ENCODE results near the gene ALG12.

ALG12 gene

DNA sequence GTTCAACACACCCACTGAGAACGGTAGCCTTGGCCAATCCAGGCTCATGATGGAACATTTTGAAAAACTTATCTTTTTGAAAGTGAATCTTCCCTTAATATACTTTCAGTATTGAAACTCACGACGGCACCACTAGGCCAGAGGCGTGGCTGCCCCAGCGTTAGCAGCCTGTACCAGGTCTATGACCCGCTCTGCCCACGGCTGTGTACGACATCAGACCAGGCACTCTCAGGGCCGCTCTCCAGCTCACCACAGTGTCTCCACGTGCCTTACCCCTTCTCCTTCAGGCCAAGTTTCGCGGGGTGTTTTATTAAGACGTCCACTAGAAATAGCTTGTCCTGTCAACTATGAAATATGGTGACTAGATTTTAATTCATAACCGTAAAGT lies 31.2 kb downstream of the ALG12 start:
- DNase-seq (ENCODE audit: low read depth) = no peak

DNA sequence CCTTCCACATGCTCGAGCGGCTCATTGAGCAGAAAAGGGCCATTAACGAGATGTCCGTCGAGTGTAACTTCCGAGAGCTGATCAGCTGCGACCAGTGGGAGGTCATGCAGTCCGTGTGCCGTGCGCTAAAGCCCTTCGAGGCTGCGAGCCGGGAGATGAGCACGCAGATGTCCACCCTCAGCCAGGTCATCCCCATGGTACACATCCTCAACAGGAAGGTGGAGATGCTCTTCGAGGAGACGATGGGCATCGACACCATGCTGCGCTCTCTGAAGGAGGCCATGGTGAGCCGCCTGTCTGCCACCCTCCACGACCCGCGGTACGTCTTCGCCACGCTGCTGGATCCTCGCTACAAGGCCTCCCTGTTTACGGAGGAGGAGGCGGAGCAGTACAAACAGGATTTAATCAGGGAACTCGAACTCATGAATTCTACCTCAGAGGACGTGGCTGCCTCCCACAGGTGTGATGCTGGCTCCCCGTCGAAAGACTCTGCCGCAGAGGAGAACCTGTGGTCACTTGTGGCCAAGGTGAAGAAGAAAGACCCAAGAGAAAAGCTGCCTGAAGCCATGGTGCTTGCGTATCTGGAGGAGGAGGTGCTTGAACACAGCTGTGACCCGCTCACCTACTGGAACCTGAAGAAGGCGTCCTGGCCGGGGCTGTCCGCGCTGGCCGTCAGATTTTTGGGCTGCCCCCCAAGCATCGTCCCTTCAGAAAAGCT lies 31.7 kb downstream of the ALG12 start:
- no peak for DNase-seq (ENCODE audit: low read depth)

DNA sequence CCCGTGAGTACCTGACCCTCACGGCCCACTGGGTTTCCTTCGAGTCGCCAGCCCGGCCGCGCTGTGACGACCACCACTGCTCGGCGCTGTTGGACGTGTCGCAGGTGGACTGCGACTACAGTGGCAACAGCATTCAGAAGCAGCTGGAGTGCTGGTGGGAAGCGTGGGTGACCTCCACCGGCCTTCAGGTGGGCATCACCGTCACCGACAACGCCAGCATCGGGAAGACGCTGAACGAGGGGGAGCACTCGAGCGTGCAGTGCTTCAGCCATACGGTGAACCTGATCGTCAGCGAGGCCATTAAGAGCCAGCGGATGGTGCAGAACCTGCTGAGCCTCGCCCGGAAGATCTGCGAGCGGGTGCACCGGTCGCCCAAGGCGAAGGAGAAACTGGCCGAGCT lies 32.4 kb downstream of the ALG12 start:
- DNase-seq (ENCODE audit: low read depth) = no peak

DNA sequence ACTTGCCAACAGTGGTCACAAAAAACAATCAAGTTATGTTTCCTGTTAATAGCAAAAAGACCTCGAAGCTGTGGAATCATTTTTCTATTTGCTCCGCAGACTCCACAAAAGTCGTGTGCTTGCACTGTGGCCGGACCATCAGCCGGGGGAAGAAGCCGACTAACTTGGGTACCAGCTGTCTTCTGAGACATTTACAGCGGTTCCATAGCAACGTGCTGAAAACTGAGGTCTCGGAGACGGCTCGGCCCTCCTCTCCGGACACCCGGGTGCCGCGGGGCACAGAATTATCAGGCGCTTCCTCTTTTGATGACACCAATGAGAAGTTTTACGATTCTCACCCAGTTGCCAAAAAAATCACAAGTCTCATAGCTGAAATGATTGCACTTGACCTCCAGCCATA lies 33.0 kb downstream of the ALG12 start:
- no peak for DNase-seq (ENCODE audit: low read depth)

DNA sequence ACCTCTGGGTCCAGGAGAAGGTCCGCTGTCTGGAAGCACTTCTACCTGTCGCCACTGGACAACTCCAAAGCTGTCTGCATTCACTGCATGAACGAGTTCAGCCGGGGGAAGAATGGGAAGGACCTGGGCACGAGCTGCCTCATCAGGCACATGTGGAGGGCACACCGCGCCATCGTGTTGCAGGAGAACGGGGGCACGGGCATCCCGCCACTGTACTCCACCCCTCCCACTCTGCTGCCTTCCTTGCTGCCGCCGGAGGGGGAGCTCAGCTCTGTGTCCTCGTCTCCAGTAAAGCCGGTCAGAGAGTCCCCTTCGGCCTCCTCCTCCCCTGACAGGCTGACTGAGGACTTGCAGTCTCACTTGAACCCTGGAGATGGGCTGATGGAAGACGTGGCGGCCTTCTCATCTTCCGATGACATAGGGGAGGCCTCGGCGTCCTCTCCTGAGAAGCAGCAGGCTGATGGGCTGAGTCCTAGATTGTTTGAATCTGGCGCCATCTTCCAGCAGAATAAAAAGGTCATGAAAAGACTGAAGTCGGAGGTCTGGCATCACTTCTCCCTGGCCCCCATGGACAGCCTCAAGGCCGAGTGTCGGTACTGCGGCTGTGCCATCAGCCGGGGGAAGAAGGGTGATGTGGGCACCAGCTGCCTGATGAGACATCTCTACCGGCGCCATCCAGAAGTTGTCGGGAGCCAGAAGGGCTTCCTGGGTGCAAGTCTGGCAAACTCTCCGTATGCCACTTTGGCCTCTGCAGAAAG lies 33.6 kb downstream of the ALG12 start:
- no peak for DNase-seq (ENCODE audit: low read depth)

DNA sequence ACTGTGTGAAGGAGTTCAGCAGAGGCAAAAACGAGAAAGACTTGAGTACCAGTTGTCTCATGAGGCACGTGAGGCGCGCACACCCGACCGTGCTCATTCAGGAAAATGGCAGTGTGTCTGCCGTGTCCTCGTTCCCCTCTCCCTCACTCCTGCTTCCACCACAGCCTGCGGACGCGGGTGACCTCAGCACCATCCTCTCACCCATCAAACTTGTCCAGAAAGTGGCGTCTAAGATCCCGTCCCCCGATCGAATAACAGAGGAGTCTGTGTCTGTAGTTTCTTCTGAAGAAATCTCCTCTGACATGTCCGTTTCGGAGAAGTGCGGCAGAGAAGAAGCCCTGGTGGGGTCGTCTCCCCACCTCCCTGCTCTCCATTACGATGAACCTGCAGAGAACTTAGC lies 34.2 kb downstream of the ALG12 start:
- DNase-seq (ENCODE audit: low read depth) = no peak

DNA sequence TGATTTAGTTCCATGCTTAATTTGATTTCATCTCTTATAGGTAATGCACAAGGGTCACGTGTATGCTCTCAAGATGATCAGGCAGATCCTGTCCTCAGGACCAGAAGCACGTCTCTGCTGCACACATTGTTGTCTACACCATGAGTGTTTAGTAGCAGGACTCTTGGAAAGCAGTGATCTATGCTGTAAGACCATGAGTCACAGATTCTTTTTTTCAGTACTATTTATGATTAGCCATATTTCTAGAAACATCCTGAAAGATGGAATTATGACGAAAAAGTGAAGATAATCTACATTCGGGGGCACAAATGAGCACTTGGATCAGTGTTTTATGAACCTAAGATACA lies 35.0 kb downstream of the ALG12 start:
- DNase-seq (ENCODE audit: low read depth) = no peak

DNA sequence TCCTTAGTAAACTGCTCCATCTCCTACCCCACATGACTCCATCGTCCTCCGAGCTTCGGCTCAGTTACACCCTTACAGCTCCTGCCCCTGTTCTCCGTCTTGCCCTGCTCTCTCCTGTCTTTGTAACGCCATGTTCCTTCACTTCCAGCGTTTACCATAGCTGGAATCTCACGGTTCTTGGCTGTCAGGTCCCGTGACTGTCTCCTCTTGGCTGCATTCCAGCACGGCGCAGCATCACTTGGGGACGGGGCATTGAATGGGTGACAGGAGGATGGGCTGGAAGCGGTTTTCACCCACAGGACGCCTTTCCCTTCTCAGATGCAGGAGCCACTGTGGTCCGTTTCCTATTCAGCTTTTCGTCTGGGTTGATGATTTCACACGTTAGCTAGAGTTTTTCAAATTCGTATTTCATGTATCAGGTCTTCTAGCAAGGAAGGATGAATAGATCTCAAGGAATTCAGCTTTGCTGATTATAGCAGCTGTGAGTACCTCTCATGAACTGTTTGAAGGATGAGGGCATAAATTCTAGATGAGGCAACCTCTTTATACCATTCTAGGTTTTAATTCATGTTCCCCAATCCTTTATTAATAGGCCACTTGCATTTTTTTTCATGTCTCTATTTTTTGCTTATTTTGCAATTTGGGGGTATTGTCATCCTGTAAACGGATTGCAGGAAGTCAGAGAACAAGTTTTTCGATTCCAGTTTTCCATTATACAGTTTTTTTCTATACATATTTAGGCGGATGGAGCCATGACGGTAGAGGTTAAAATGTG lies 35.5 kb downstream of the ALG12 start:
- DNase-seq (ENCODE audit: low read depth) = no peak

DNA sequence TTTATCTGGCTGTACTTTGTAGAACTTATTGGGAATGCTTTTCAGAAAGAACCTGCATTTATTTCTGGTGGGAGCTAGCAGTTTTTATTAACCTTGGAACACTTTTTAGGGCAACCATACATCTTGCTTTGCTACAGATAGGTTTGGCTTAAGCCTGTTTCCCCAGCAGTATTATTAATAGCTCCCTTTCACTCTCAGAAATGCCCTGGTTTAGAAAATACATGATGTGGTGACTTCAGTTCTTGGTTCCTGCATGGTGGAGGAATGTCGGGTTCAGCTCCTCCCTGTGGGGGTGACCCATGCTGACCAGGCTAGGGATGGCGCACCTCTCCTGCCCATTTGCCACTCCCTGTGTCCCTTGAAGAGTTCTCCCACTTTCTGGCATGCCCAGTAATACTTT lies 36.4 kb downstream of the ALG12 start:
- DNase-seq (ENCODE audit: low read depth) = no peak

DNA sequence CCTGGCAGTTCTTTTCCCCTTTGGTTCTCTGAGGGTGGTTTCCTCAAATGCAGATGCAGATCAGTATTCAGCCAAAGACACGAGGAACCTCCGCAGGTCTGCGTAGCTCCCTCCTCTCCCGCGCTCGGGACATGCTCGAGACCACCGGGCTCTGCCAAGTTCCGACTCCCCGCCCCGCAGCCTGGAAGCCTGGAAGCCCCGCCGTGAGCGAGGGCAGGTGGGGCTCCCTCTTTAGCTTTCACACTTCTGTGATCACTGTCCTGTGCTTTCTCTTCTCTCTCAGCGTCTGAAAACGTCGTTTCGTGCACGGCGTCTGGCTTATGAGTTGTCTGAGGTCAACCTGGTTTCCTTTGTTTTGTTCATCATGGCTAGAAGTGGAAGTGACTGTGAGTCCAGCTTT lies 38.0 kb downstream of the ALG12 start:
- no peak for DNase-seq (ENCODE audit: low read depth)

DNA sequence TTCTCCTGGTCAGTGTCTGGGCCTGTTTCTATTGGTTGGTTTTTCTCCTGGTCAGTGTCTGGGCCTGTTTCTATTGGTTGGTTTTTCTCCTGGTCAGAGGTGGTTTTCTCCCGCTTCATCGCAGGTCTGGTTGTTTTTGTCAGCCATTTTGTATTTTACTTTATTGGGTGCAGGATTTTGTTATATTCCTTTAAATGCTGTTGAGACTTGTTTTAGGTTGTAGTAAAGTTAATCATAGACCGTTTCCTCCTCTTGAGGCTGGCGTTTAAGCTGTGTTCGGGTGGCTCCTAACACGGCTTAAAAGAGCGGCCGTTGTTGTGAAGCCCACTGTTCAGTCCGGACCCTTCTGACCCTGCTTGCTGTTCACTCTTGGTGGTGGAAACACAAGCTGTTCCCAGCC lies 38.4 kb downstream of the ALG12 start:
- DNase-seq (ENCODE audit: low read depth) = no peak

DNA sequence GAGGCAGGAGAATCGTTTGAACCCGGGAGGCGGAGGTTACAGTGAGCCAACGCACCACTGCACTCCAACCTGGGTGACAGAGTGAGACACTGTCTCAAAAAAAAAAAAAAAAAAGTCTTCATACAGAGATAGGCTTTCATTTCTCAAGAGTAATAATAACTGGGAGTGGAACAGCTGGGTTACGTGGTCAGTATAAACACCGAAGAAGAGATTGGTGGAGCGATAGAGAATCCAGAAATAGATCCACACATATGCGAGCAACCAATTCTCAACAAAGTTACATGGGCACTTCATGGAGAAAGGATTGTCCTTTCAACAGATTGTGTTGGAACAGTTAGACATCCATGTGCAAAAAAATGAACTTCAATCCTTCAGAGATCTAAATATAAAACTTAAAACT lies 40.0 kb downstream of the ALG12 start:
- DNase-seq (ENCODE audit: low read depth) = no peak

DNA sequence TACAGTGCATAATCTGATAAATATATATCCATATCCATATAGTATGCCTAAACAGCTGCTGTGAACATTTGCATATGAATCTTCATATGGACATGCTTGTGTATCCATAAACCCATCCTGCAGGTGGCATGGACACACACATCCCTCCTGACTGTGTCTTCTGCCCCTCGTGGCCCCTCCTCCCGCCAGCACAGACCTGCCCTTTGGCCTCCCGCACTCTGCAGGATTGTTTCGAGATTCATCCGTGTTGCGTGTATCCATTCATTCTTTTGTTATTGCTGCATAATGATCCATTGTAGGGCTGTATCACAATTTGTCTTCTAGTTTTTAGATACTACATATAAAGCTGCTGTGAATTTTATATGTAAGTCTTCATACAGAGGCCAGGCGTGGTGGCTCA lies 40.6 kb downstream of the ALG12 start:
- no peak for DNase-seq (ENCODE audit: low read depth)

DNA sequence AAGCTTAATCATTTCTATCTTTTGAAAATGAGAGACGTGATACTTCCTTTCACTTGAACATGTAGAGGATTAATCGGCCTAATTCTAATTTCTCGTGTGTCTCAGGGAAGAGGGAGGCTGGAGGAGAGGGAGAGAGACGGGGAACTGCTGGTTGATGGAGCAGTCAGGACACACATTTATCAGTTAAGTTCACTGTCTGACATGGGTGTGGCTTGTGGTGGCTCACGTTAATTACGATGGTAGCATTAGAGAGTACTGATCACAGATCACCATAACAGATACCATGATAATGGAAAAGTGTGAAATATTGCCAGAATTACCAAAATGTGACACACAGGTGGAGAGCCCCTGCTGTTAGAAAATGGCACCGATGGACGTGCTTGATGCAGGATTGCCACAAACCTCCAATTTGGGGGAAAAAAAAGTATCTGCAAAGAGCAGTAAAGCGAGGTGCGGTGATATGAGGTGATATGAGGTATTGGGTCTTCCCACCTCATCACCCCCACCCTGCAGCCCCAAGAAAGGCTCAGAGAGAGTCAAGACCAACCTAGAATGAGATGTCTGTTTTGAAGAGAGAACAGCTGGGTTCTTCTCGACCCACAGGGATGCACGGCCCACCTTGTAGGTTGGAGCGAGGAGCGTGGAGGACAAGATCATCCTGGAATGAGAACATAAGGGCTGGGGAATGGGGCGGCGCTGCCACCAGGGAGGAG lies 44.9 kb downstream of the ALG12 start:
- DNase-seq (ENCODE audit: low read depth) = no peak

DNA sequence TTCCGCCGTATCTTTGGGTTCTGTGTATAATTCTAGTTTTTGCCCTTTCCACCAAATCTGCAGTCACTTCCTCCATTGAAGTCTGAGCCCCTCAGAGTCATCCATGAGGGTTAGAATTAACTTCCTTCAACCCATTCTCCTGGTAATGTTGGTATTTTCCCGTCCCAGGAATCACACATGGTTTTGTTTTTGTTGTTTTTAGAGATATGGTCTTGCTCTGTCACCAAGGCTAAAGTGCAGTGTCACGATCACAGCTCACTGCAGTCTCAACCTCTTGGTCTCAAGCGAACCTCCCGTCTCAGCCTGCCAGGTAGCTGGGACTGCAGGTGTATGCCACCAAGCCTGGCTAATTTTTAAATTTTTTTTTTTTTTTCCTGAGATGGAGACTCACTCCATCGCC lies 45.9 kb downstream of the ALG12 start:
- no peak for DNase-seq (ENCODE audit: low read depth)

DNA sequence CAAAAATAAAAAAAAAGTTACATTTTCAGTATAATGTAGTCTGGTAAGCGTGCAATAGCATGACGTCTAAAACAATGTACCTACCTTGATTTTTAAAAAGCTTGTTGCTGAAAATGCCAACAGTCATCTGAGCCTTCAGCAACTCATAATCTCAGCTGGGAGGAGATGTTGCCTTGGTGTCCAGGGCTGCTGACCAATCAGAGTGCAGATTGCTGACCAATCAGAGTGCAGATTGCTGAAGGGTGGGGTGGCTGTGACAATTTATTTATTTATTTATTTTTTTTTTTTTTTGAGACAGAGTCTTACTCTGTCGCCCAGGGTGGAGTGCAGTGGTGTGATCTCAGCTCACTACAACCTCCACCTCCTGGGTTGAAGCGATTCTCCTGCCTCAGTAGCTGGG lies 46.8 kb downstream of the ALG12 start:
- DNase-seq (ENCODE audit: low read depth) = no peak

DNA sequence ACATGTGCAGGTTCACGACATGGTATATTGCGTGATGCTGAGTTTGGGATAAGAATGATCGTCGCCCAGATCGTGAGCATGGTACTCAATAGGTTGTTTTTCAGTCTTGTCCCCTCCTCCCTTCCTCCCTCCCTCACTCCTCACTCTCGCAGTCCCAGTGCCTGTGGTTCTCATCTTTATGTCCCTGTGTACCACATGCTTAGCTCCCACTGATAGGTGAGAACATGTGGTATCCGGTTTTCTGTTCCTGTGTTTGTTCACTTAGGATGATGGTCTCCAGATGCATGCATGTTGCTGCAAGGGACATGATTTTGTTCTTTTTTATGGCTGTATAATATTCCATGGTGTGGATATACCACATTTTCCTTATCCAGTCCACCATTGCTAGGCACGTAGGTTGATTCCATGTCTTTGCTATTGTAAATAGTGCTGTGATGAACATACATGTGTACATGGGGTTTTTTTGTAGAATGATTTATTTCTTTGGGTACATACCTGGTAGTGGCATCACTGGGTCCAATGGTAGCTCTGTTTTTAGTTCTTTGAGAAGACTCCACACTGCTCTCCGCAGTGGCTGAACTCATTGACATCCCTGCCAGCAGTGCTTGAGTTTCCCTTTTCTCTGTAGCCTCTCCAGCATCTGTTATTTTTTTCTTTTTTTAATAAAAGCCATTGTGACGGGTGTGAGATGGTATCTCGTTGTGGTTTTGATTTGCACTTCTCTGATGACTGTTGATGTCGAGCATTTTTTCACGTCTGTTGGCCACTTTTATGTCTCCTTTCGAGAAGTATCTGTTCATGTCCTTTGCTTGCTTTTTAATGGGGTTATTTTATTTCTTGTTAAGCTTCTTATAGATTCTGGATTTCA lies 48.2 kb downstream of the ALG12 start:
- DNase-seq (ENCODE audit: low read depth) = no peak

DNA sequence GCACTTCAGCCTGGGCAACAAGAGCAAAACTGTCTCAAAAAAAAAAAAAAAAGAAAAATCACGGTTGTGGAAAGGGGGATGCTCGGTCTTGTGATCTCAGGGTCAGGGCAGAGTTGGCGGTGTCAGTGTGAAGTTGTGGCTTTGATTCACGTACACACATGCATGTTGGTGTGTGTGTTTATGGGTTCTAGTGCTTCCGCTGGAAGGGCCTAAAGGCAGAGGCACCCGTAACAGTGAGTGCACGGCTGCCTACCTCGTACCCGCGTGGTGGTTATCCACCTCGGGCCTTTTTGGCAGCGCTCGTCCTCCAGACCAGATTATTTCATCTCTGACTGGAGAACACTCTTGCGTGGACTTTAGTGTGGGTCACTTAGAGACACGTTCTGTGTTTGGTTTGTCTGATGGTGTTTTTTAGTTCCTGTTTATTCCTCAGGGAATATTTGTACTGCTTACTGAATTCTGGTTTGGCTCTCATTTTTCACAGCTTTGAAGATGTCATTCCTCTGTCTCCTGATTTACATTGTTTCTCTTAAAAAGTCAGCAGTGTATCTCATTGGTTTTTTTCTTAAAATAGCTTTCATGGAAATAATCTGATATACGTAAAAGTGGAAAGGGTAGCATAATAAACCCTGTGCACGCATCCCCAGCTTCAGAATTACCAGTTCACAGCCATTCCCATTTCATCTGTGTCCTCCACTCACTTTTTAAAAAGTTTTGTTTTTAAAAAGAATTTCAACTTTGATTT lies 49.0 kb downstream of the ALG12 start:
- no peak for DNase-seq (ENCODE audit: low read depth)

DNA sequence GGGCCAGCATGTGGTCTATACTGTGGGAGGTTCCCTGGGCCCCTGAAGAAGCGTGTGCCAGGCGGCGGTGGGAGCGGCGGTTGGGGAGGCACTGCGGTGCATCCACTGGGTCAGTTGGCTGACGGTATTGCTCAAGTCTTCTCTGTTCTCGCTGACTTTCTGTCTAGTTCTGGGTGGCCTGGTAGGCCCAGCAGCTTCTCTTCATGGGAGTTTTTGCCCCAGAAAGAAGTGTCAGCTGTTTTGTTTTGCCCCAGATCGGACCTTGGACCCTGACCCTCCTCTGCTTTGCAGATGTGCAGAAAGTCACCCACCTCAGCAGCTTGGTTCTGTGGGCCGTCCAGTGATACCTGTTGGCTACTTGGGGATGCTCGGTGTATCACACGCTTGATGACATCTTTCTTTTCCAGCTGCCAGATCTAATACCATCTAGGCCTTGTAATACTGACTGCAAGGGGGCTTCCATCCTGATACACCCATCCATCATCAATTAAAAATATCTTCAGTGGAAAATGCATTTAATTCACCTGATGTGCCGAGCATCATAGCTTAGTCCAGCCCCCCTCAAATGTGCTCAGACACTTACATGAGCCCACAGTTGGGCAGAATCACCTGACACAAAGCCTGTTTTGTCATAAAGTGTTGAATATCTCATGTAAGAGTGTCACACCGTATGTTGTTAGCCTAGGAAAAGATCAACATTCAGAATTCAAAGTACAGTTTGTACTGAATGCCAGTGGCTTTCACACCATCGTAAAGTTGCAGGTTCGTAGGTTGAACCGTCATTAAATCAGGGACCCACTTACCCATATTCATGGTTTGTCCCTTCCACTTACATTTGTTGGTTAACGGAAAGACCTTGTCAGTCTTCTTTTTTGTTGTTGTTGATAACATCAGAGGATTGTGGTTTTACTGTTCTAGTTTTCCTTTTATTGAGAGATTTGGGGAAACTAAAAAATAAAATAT lies 50.7 kb downstream of the ALG12 start:
- no peak for DNase-seq (ENCODE audit: low read depth)

DNA sequence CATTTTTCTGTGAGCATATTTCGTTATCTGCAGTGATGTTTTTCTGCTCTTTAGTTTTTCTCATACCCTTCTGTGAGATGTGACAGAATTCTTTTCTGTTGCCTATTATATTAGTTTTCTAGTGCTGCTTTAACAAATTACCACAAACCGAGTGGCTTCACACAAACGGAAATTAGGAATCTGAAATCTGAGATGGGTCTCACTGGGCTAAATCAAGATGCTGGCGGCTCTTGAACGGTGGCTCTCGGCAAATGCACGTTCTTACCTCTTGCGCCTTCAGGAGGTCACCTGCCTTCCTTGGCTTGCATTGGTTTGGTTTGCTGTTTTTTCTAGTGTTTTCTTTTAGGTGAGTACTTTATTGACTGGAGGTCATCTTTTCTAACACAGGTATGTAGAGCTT lies 51.6 kb downstream of the ALG12 start:
- DNase-seq (ENCODE audit: low read depth) = no peak
